AG09309 (cell line): Measurements from ENCODE around the gene TMEM51.

Experiments used
- DNase-seq: peaks from one replicate; pipeline ENCODE4 v3.0.0-alpha.2; 2010; ENCODE audit warnings: low read depth
- H3K4me3 ChIP-seq: 2 replicates; pipeline ENCODE4 v1.5.1; 2011; ENCODE audit warnings: mild to moderate bottlenecking, low read depth, low read length, moderate library complexity; ENCODE audit not compliant: control insufficient read depth
- TF ChIP-seq, protein P1 (sequence below): IDR thresholded peaks from 2 replicates; pipeline ENCODE4 v1.5.1; 2011; ENCODE audit warnings: mild to moderate bottlenecking, low read depth, low read length, inconsistent platforms; ENCODE audit not compliant: insufficient read depth, control insufficient read depth; ENCODE audit errors: missing control alignments

Gene TMEM51

DNA sequence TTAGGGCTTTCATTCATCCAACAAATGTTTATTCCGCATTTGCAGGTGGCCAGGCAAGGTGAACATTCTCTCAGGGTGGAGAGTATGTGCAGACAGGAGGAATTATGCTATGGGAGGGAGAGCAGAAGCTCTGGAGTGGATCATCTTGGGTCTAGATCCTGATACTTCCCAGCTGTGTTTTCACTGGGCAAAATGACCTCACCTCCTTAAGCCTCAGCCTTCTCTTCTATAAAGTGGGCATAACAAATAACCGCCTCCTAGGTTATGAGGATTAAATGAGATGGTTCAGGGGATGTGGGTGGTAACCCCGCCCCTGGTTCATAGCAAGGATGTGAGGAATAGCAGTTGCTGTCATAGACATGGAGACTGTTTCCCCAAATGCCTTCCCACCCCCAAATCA lies 1.7 kb upstream of the TMEM51 start:
- TF ChIP-seq, protein P1, sequence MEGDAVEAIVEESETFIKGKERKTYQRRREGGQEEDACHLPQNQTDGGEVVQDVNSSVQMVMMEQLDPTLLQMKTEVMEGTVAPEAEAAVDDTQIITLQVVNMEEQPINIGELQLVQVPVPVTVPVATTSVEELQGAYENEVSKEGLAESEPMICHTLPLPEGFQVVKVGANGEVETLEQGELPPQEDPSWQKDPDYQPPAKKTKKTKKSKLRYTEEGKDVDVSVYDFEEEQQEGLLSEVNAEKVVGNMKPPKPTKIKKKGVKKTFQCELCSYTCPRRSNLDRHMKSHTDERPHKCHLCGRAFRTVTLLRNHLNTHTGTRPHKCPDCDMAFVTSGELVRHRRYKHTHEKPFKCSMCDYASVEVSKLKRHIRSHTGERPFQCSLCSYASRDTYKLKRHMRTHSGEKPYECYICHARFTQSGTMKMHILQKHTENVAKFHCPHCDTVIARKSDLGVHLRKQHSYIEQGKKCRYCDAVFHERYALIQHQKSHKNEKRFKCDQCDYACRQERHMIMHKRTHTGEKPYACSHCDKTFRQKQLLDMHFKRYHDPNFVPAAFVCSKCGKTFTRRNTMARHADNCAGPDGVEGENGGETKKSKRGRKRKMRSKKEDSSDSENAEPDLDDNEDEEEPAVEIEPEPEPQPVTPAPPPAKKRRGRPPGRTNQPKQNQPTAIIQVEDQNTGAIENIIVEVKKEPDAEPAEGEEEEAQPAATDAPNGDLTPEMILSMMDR: no peak
- no peak for DNase-seq
- no peak overlapping the region for H3K4me3 ChIP-seq

DNA sequence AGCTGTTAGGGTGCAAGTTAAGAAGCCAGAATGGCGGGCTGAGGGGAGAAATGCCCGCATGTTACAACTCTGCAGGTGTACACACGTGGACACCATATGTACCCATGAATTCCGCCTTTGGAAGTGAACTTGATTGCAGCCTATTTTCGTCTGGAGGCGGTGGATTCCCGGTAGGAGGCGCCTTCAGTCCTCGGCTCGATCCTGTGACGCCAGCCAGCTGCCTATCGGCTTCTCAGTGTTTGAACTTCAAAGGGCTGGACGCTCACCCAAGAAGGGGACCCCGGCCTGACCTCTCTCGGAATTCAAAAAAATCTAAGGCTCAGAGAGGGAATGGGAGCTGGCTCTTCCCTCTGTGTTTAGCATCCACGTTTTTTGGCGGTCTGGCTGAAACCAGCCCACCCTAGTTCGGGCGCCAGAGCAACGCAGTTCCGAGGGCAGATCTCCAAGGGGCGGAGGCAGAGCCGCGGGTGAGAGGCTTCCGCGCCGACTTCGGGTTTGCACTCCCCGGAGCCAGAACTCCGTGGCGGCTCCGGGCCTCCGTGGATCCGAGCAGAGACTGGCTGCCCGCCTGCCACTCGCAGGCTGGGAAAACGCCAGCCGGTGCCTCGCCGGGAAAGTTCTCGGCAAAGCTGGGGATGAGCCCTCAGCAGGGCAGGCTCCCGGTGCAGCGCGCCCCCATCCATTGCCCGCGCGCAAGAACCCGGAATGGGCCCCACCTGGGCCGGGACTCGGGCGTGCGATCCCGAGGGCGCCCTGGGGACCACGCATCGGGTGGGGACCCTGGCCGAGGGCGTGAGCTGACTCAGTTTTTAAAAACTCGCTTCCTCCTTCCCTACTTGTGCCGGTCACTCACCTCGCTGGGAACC lies 996 bp upstream of the TMEM51 start:
- peak overlapping the region; percentile 57 for H3K4me3 ChIP-seq

DNA sequence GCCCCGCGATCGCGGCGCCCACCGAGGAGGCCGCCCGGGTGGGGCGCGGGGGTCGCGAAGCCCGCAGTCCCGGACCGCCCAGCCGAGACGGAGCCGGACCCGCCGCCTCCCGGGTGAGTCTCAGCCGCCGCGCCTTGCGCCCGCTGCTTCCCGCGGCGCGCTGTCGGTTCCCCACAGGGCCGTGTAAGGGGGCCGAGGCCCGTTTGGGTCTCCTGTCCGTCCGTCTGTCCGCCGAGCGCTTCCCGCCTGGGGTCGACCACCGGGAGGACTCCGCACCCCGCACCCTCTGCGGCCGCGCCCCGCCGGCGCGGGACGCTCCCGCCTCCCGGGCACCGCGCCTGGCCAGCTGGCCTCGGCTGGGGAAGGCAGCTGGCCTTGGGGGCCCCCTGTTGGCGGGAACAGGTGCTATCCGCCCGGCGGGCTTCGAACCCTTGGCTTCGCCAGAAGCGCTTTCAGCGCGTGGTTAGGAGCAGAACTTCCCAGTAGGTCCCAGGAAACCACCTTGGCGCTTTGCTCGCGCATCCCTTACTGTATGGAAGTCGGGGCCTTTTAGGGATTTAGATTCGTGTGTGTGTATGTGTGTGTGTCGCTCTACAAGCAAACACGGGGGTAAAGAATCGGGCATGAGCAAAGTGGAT lies 414 bp downstream of the TMEM51 start:
- peak overlapping the region; percentile 57 for H3K4me3 ChIP-seq
- no peak for DNase-seq

More for the DNA sequence above, 996 bp upstream of the TMEM51 start:
- peak; percentile 49 for DNase-seq
- TF ChIP-seq, protein P1: peak; percentile 82

DNA sequence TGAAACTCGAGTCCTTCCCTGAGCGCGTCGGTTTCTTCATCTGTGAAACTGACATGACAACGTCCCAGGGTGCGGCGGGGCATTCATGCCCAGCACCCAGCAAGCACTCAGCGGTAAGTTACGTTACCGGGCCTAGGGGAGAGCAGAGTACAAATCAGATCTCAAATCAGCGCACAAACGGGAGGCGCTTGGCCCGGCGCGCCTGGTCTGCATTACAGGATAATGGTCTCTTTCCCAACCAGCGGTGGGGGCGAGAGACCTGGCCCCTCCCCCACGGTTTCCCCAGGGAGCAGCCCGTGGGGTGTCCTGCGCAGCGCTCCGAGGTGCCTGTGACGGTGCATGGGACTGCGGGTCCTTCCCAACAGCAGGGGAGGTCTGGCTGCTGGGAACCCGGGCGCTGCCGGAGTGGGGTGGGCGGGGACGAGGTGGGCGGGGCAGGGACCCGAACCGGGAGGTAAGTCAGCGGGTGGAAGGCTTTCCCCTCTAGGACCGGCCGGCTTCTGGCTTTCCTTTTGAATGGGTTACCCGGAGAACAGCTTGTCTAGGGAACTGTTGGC lies 1.0 kb downstream of the TMEM51 start:
- DNase-seq: no peak
- TF ChIP-seq, protein P1: no peak
- peak overlapping the region; percentile 57 for H3K4me3 ChIP-seq

More for the DNA sequence above, 414 bp downstream of the TMEM51 start:
- TF ChIP-seq, protein P1: peak; percentile 71

DNA sequence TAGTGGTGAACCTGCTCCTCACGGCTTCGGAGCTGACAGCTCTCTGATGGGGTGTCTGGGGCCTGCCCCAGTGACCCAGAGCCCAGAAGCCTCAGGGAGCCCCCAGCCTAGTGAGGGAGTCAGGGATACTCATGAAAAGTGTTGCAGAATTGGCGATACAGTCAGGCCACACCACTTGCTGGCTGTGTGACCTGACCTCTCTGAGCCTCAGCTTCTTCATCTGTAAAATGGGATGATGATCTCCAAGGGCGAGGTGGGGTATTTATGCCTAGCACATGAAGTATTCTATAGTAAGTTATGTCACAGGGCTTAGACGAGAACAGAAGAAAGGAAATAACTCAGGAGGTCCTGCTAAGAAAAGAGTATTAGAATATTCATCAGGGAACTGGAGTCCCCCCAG lies 1.6 kb downstream of the TMEM51 start:
- TF ChIP-seq, protein P1: no peak
- DNase-seq: no peak
- no peak overlapping the region for H3K4me3 ChIP-seq

DNA sequence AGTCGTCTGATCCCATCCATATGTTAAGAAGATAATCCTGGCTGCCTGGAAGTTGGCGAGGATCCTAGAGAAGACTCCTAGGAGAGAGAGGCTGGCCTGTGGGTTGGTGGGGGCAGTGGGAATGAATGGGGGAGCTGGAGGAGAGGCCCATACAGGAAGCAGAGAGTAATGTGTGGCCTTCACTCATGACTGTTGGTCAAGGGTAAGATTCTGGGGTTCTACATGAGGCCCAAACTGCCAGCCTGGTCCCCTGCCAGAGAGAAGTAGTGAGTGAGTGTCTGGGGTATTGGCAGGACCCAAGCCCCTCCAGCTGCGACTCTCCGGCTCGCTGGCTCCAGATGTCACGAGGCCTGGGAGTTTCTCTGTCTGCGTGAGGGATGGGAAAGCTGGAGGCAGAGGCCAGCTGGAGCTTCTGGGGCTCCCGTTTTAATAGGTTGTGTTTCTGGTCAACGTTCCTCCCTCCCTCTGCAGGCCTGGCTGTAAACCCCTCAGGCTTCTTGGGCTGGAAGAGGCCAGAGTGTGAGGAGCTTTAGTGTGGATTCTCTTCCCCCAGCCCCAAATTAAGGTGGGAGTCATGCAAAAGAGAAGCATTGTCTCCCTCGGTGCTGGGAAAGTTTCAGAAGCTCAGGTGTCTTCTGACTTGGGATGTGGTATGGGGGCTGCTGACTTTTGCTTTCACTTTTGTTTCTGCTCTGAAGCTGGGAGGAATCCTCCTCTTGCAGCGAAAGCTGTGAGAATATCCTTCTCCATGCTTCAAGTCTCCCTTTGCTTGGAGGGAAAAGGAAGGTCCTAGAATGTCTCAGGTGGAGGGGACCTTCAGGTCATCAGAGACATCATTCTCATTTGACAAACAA lies 2.6 kb downstream of the TMEM51 start:
- DNase-seq: no peak
- H3K4me3 ChIP-seq: no peak overlapping the region
- TF ChIP-seq, protein P1: no peak
